ENCODE measurements around the gene WNT11.

- TF ChIP-seq HDGF (IDR thresholded peaks at IDR 0.05; ENCODE audit: borderline replicate concordance) (no peak), NFRKB (IDR thresholded peaks at IDR 0.05) (no peak), ZNF384 (IDR thresholded peaks at IDR 0.05) (no peak)
These were observed 10.4 kb upstream of the WNT11 start for GRCh38 chr11:76216536-76217325.

Measured in HEK293T (cell line).